Lung (tissue), 12 donors: ENCODE data around the gene APOL1. TPM values are rescaled to one million over a fixed set of nuclear protein-coding genes. Genes with fewer than 3 reads are reported as not detected.
A peak's percentile ranks its signal among the peaks of the same experiment; 100 is the strongest.
"Not testable (repeated sequence)": the region's sequence is repeated elsewhere in the genome, so short reads cannot be mapped to it uniquely, and the experiment has no call there.

Experiments
- ATAC-seq: fragments of 200-7000 bp; cut with Tn5 transposase; one replicate; pipeline ENCODE4 v1.9.1; 2020; ENCODE audit warnings: moderate number of reproducible peaks; ENCODE audit not compliant: insufficient read depth, low FRiP score
- DNase-seq, 3 donors: peaks; one replicate each; pipeline ENCODE4 v3.0.0-alpha.2; 2013 to 2017
- H3K27ac ChIP-seq, 2 donors: one replicate each; pipeline ENCODE4 v1.5.1; 2013; ENCODE audit warnings: mild to moderate bottlenecking in 2 of 2, moderate library complexity in 2 of 2, control low read depth in 1 of 2, inconsistent platforms in 1 of 2, low read depth in 1 of 2, low read length in 1 of 2
- H3K27me3 ChIP-seq, 3 donors: one replicate each; pipeline ENCODE4 v1.5.1; 2013; ENCODE audit warnings: low read length in 2 of 3; ENCODE audit not compliant: control insufficient read depth in 3 of 3, insufficient read depth in 3 of 3
- H3K36me3 ChIP-seq, 4 donors: one replicate each; pipeline ENCODE4 v1.5.1; 2013; ENCODE audit warnings: low read length in 4 of 4, mild to moderate bottlenecking in 1 of 4, moderate library complexity in 1 of 4; ENCODE audit not compliant: control insufficient read depth in 4 of 4, insufficient read depth in 4 of 4
- H3K4me1 ChIP-seq, 5 donors: one replicate each; pipeline ENCODE4 v1.5.1; 2013; ENCODE audit warnings: low read length in 5 of 5, mild to moderate bottlenecking in 2 of 5, moderate library complexity in 1 of 5; ENCODE audit not compliant: control insufficient read depth in 5 of 5, insufficient read depth in 5 of 5
- H3K4me3 ChIP-seq: one replicate; pipeline ENCODE4 v1.5.1; 2013; ENCODE audit warnings: mild to moderate bottlenecking, control low read depth, moderate library complexity
- H3K9ac ChIP-seq, 2 donors: one replicate each; pipeline ENCODE4 v1.5.1; 2013; ENCODE audit warnings: low read length in 2 of 2, control low read depth in 1 of 2; ENCODE audit not compliant: insufficient read depth in 1 of 2
- H3K9me3 ChIP-seq, 4 donors: one replicate each; pipeline ENCODE4 v1.5.1; 2013; ENCODE audit warnings: low read length in 3 of 4, mild to moderate bottlenecking in 1 of 4, moderate library complexity in 1 of 4; ENCODE audit not compliant: control insufficient read depth in 4 of 4, insufficient read depth in 3 of 4
- WGBS, 2 donors: extraction: QIAGEN DNeasy Blood & Tissue Kit; methylation state at CpG; one replicate each; pipeline ENCODE4 v1.1.7; 2013; 5-methylcytosine and 5-hydroxymethylcytosine counted together
- polyA plus RNA-seq, 2 donors: library from polyadenylated mRNA; stranded (reverse); fragments of 200-250 nt; gene quantifications; one replicate each; pipeline ENCODE4 v1.2.1, GENCODE V29; 2013
- total RNA-seq, 2 donors: library from RNA; depleted of rRNA in 1 of 2; stranded (reverse); fragments of >200 nt in 1 of 2; gene quantifications; one replicate each; pipeline ENCODE4 v1.2.1, GENCODE V29; 2014 to 2021
- TF ChIP-seq, protein P1 (sequence below): IDR thresholded peaks from 2 replicates; pipeline ENCODE4 v1.5.1; 2012; ENCODE audit warnings: mild to moderate bottlenecking; ENCODE audit errors: control extremely low read depth, extremely low read depth
- donor health status: control.
- donor health status: control.
- donor health status: Bipolar disorder and iron deficiency.
- donor health status: healthy.
- donor health status: DM: yes; HTN: yes; CAD: no.

APOL1 gene
- total and polyA plus RNA-seq, 4 donors = 32.3 to 75.0 (median 50.2) TPM

DNA sequence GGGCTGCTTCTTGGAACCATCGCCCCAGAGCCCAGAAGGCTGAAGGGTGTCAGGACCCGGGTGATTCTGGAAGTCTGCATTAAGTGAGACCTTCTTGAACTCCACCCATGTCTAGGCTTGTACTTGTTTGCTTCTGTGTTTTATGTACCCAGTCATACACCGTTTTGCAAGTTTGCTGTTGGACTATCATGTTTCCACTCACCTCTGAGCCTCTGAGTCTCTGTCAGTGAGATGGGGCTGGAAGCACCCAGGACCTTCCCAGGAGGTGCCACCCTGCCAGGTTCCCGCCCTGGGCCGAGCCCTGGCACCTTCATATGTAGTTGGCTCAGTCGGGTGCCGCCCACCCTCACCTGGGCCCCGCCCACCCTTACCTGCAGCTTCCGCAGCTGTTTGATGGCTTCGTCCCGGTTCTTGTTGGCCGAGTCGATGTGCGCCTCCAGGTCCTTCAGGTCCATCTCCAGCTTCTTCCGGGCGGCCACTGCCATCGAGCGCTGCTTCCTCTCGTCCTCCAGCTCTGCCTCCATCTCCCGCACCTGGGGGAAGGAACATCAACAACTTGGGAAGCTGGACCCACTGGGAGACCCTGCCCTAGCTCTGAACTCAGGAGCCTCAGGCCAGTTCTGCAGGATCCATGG, 35.1 kb downstream of the APOL1 start:
- Histone ChIP-seq H3K27me3 (no peaks in the 10 kb centered on the region), H3K9ac (no peak overlapping the region), H3K9me3 (no peaks in the 10 kb centered on the region), H3K36me3 (peaks cover 40 to 74% (median 60%) of the 10 kb centered on the region in 4 donors), H3K27ac (no peak overlapping the region), H3K4me3 (no peak overlapping the region), H3K4me1 (no peaks in the 10 kb centered on the region)
- TF ChIP-seq, protein P1, sequence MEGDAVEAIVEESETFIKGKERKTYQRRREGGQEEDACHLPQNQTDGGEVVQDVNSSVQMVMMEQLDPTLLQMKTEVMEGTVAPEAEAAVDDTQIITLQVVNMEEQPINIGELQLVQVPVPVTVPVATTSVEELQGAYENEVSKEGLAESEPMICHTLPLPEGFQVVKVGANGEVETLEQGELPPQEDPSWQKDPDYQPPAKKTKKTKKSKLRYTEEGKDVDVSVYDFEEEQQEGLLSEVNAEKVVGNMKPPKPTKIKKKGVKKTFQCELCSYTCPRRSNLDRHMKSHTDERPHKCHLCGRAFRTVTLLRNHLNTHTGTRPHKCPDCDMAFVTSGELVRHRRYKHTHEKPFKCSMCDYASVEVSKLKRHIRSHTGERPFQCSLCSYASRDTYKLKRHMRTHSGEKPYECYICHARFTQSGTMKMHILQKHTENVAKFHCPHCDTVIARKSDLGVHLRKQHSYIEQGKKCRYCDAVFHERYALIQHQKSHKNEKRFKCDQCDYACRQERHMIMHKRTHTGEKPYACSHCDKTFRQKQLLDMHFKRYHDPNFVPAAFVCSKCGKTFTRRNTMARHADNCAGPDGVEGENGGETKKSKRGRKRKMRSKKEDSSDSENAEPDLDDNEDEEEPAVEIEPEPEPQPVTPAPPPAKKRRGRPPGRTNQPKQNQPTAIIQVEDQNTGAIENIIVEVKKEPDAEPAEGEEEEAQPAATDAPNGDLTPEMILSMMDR = no peak
- 86 to 93% methylated on average over 20 of the region's 20 CpGs for whole genome bisulfite sequencing, 2 donors
- ATAC-seq (no peak), DNase-seq (no peak)

DNA sequence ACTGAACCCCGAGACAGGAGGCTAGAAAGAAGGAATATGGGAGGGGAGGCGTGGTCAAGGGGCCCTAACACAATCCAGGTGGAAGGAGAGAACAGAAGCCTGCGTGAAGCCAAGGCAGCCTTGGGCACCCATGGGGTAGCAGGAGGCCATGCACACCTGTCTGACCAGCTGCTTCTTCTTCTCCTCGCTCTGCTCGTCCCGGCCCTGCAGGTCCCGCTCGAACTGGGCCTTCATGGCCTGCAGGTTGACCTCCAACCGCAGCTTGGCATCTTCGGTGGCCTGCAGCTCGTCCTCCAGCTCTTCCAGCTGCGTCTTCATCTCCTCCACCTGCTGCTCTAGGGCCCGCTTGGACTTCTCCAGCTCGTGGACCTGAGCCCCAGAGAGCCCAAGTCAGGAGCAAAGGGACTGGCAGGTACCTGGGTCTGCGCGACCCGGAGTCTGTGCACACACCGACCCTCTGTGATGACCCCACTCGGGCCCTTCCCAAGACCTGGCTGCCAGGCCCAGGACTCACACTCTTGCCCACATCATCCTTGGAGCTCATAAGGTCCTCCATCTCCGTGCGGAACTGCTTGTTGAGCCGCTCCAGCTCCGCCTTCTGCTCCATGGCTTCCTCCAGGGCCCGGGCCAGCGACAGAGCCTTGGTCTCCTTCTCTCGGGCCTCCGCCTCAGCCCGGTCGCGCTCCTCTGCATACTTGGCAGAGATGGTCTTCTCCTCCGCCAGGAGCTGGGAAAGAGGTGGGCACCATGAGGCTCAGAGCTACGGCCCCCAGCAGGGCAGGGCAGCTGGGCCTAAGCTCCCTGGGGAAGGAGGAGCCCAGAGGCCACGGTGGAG, 35.9 kb downstream of the APOL1 start:
- no peak for DNase-seq
- TF ChIP-seq, protein P1 = no peak
- H3K4me1 ChIP-seq = no peaks in the 10 kb centered on the region
- peaks cover 40 to 78% (median 64%) of the 10 kb centered on the region in 4 donors for H3K36me3 ChIP-seq
- ATAC-seq = no peak
- H3K27ac ChIP-seq = peak overlapping the region in 1 of 2 donors; percentile 11
- WGBS, 2 donors = 91 to 93% methylated on average over 33 of the region's 33 CpGs
- no peaks in the 10 kb centered on the region for H3K27me3 ChIP-seq
- H3K4me3 ChIP-seq = no peak overlapping the region
- no peak overlapping the region for H3K9ac ChIP-seq
- H3K9me3 ChIP-seq = no peaks in the 10 kb centered on the region

DNA sequence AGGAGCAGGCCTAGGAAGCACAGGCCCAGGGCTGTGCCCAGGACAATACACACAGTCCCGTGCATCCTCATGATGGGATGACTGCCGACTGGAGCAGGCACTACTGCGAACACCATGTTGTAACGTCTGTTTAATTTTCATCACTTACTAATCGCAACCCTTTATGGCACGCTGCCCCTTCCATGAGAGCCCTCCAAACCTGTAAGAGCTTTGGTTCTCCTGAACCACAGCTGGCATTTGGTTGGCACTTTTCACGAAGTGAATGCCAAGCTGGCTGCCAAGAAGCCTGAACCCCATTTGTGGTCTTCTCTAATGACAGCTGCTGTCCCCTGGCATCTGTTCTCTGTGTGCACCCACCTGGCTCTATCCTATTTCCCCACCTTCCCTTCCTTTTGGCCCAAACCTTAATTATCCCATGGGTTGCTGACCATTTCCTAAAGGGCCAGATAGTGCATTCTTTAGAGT, 36.5 kb downstream of the APOL1 start:
- Histone ChIP-seq H3K9me3 (no peaks in the 10 kb centered on the region), H3K4me3 (no peak overlapping the region), H3K4me1 (no peaks in the 10 kb centered on the region), H3K27me3 (no peaks in the 10 kb centered on the region), H3K36me3 (peaks cover 44 to 78% (median 65%) of the 10 kb centered on the region in 4 donors), H3K9ac (no peak overlapping the region), H3K27ac (peak overlapping the region in 1 of 2 donors; percentile 47)
- ATAC-seq (no peak), DNase-seq (no peak)
- WGBS, 2 donors = 70 to 83% methylated on average over 7 of the region's 7 CpGs
- TF ChIP-seq, protein P1 = no peak

DNA sequence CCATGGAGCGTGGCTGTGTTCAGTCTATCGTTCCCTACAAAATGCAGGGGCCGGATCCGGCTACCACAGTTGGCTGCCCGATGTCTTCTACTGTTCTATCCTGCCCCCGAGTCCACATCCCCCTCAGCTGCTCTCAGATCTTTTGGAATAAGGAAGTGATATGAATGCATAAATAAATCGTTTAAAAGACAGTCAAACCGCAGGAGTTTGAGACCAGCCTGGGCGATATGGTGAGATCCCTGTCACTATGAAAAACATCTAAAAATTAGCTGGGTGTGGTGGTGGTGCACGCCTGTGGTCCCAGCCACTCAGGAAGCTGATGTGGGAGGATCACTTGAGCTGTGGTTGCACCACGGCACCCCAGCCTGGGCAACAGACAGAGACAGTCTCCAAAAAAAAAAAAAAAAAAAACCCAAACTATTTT, 37.0 kb downstream of the APOL1 start:
- not testable (repeated sequence) for H3K27me3 ChIP-seq, DNase-seq, H3K4me1 ChIP-seq, ATAC-seq, H3K9ac ChIP-seq, H3K4me3 ChIP-seq, H3K9me3 ChIP-seq
- 81 to 90% methylated on average over 10 to 11 of the region's 11 CpGs for WGBS, 2 donors
- peak overlapping the region in 1 of 2 donors; percentile 47 for H3K27ac ChIP-seq
- peaks cover 45 to 78% (median 67%) of the 10 kb centered on the region in 4 donors for H3K36me3 ChIP-seq

DNA sequence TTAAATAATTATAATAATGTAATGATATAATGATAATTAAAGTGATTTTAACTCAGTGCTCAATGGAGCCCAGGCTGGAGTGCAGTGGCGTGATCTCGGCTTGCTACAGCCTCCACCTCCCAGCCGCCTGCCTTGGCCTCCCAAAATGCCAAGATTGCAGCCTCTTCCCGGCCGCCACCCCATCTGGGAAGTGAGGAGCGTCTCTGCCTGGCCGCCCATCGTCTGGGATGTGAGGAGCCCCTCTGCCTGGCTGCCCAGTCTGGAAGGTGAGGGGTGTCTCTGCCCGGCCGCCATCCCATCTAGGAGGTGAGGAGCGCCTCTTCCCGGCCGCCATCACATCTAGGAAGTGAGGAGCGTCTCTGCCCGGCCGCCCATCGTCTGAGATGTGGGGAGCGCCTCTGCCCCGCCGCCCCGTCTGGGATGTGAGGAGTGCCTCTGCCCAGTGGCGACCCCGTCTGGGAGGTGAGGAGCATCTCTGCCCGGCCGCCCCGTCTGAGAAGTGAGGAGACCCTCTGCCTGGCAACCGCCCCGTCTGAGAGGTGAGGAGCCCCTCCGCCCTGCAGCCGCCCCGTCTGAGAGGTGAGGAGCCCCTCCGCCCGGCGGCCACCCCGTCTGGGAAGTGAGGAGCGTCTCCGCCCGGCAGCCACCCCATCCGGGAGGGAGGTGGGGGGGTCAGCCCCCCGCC, 37.6 kb downstream of the APOL1 start:
- H3K27me3 ChIP-seq, H3K4me1 ChIP-seq, H3K27ac ChIP-seq, H3K9ac ChIP-seq, H3K9me3 ChIP-seq, H3K4me3 ChIP-seq, ATAC-seq, DNase-seq: not testable (repeated sequence)
- 95 to 96% methylated on average over 13 to 22 of the region's 40 CpGs for WGBS, 2 donors
- H3K36me3 ChIP-seq = peaks cover 42 to 78% (median 66%) of the 10 kb centered on the region in 4 donors
